Measurements from ENCODE around the gene OSBPL5.
A peak's percentile ranks its signal among the peaks of the same experiment; 100 is the strongest.

Gene OSBPL5

DNA sequence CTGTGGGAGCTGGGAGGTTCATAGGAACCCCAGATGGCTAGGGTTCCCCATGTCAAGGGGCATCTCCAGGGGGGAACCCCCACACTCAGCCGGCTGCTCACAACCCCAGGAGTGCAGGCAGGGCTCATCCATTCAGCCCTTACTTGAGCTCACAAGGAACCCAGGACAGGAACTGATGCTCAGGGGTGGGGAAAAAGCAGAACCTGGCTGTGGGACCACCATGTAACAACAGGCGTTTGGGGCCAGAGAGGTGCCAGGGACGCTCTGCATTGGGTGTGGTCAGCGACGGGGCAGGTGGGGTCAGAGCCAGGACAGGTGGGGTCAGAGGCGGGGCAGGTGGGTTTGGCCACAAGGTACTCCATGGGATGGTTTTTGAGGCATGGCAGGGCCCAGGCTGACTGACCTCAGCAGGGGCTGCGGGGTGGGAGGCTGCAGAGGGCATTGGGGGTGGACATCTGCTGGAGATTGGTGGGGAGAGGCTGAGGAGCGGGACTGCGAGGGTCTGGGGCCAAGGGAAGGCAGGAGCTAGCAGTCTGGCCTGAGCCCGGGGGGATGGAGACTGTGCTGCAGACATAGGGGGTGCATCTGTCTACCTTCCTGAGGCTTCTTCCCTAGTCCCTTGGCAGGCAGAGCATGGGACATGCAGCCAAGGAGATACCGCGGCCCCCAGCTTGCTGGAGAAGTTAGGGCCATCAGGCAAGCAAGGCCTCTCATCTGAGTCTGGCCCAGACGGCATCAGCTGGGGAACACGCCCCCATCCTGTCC lies 73.8 kb downstream of the OSBPL5 start:
- peaks cover 5 to 10% of the 10 kb centered on the region in 2 donors for H3K36me3 ChIP-seq (replicated peaks in 1 of 2; ENCODE audit: control insufficient read depth in 2 of 2, insufficient read depth in 2 of 2, low read length in 2 of 2)
- H3K4ac ChIP-seq (ENCODE audit: low read length), result no peak overlapping the region
- peak overlapping the region; percentile 65 for H2AK5ac ChIP-seq (ENCODE audit: low read depth, low read length)
- H3K9me3 ChIP-seq (replicated peaks in 1 of 2; ENCODE audit: control insufficient read depth in 2 of 2, insufficient read depth in 1 of 2, low read depth in 1 of 2, low read length in 2 of 2), result no peaks in the 10 kb centered on the region
- H4K8ac ChIP-seq (ENCODE audit: low read depth, low read length), result no peak overlapping the region
- DNase-seq (ENCODE audit: low spot score), result no peak
- H4K91ac ChIP-seq (ENCODE audit: low read depth, low read length, poor library complexity), result no peak overlapping the region
- H3K18ac ChIP-seq (ENCODE audit: low read length), result peak overlapping the region; percentile 79
- no peak overlapping the region for H2AFZ ChIP-seq (ENCODE audit: low read length)
- H3K23ac ChIP-seq (ENCODE audit: low read depth, low read length, poor library complexity), result peak overlapping the region; percentile 75
- no peak overlapping the region for H3K27ac ChIP-seq (replicated peaks; ENCODE audit: low read length)
- no peak overlapping the region for H2BK120ac ChIP-seq (ENCODE audit: low read depth, low read length)
- H2BK12ac ChIP-seq (ENCODE audit: low read length), result peak overlapping the region; percentile 50
- H3K4me1 ChIP-seq (ENCODE audit: control insufficient read depth in 2 of 2, insufficient read depth in 1 of 2, low read depth in 1 of 2, low read length in 2 of 2), result peaks cover 8 to 16% of the 10 kb centered on the region in 2 donors
- H3K4me3 ChIP-seq (ENCODE audit: low read length in 2 of 2), result no peak overlapping the region
- peaks cover 2% of the 10 kb centered on the region for H3K79me1 ChIP-seq (ENCODE audit: low read depth, low read length)
- peak overlapping the region; percentile 22 for H3K14ac ChIP-seq (ENCODE audit: low read length)
- H2BK5ac ChIP-seq (ENCODE audit: low read length), result peak overlapping the region; percentile 58
- no CpG with 5 or more reads among the region's 14 CpGs for WGBS, 2 donors (ENCODE audit: extremely low coverage in 2 of 2, insufficient read length in 2 of 2, insufficient replicate concordance in 1 of 2)
- no peak overlapping the region for H2BK15ac ChIP-seq (ENCODE audit: low read length)
- H3K27me3 ChIP-seq (ENCODE audit: control insufficient read depth in 3 of 3, insufficient read depth in 3 of 3, low read depth in 1 of 3, low read length in 3 of 3), result no peaks in the 10 kb centered on the region
- no peak overlapping the region for H3K4me2 ChIP-seq (ENCODE audit: insufficient read depth, low read length, poor library complexity, severe bottlenecking)
- peak overlapping the region; percentile 65 for H3K9ac ChIP-seq (ENCODE audit: low read depth, low read length, poor library complexity)

GRCh38 chr11:3090096-3090901 lies 74.8 kb downstream of the OSBPL5 start:
- H3K23ac ChIP-seq (ENCODE audit: low read depth, low read length, poor library complexity), result peak overlapping the region; percentile 75
- no CpG with 5 or more reads among the region's 13 CpGs for WGBS, 2 donors (ENCODE audit: extremely low coverage in 2 of 2, insufficient read length in 2 of 2, insufficient replicate concordance in 1 of 2)

GRCh38 chr11:3089236-3090061 lies 75.7 kb downstream of the OSBPL5 start:
- no CpG with 5 or more reads among the region's 25 CpGs for WGBS, 2 donors (ENCODE audit: extremely low coverage in 2 of 2, insufficient read length in 2 of 2, insufficient replicate concordance in 1 of 2)
- no peak for DNase-seq (ENCODE audit: low spot score)
- peak overlapping the region; percentile 36 for H3K23ac ChIP-seq (ENCODE audit: low read depth, low read length, poor library complexity)
- no peak overlapping the region for H3K4me2 ChIP-seq (ENCODE audit: insufficient read depth, low read length, poor library complexity, severe bottlenecking)
- H4K8ac ChIP-seq (ENCODE audit: low read depth, low read length), result no peak overlapping the region
- no peak overlapping the region for H2BK5ac ChIP-seq (ENCODE audit: low read length)
- no peak overlapping the region for H3K4me3 ChIP-seq (ENCODE audit: low read length in 2 of 2)
- no peak overlapping the region for H2BK12ac ChIP-seq (ENCODE audit: low read length)
- H3K18ac ChIP-seq (ENCODE audit: low read length), result no peak overlapping the region
- no peak overlapping the region for H2AK5ac ChIP-seq (ENCODE audit: low read depth, low read length)
- no peak overlapping the region for H4K91ac ChIP-seq (ENCODE audit: low read depth, low read length, poor library complexity)
- peaks cover 2% of the 10 kb centered on the region for H3K79me1 ChIP-seq (ENCODE audit: low read depth, low read length)
- H2BK15ac ChIP-seq (ENCODE audit: low read length), result peak overlapping the region; percentile 39
- no peak overlapping the region for H2BK120ac ChIP-seq (ENCODE audit: low read depth, low read length)
- peak overlapping the region; percentile 37 for H3K9ac ChIP-seq (ENCODE audit: low read depth, low read length, poor library complexity)
- peaks cover 0 to 8% of the 10 kb centered on the region in 2 donors for H3K4me1 ChIP-seq (ENCODE audit: control insufficient read depth in 2 of 2, insufficient read depth in 1 of 2, low read depth in 1 of 2, low read length in 2 of 2)
- no peaks in the 10 kb centered on the region for H3K9me3 ChIP-seq (replicated peaks in 1 of 2; ENCODE audit: control insufficient read depth in 2 of 2, insufficient read depth in 1 of 2, low read depth in 1 of 2, low read length in 2 of 2)
- no peak overlapping the region for H3K27ac ChIP-seq (replicated peaks; ENCODE audit: low read length)
- H2AFZ ChIP-seq (ENCODE audit: low read length), result no peak overlapping the region
- no peaks in the 10 kb centered on the region for H3K27me3 ChIP-seq (ENCODE audit: control insufficient read depth in 3 of 3, insufficient read depth in 3 of 3, low read depth in 1 of 3, low read length in 3 of 3)
- no peak overlapping the region for H3K14ac ChIP-seq (ENCODE audit: low read length)
- H3K36me3 ChIP-seq (replicated peaks in 1 of 2; ENCODE audit: control insufficient read depth in 2 of 2, insufficient read depth in 2 of 2, low read length in 2 of 2), result peaks cover 5 to 7% of the 10 kb centered on the region in 2 donors
- H3K4ac ChIP-seq (ENCODE audit: low read length), result no peak overlapping the region

More at GRCh38 chr11:3090096-3090901, 74.8 kb downstream of the OSBPL5 start:
- H2BK12ac ChIP-seq (ENCODE audit: low read length), result peak overlapping the region; percentile 42
- no peak overlapping the region for H3K4me3 ChIP-seq (ENCODE audit: low read length in 2 of 2)
- H3K4ac ChIP-seq (ENCODE audit: low read length), result no peak overlapping the region
- H4K8ac ChIP-seq (ENCODE audit: low read depth, low read length), result no peak overlapping the region
- H3K9me3 ChIP-seq (replicated peaks in 1 of 2; ENCODE audit: control insufficient read depth in 2 of 2, insufficient read depth in 1 of 2, low read depth in 1 of 2, low read length in 2 of 2), result no peaks in the 10 kb centered on the region
- H2BK15ac ChIP-seq (ENCODE audit: low read length), result peak overlapping the region; percentile 39
- no peak overlapping the region for H2AK5ac ChIP-seq (ENCODE audit: low read depth, low read length)
- no peak overlapping the region for H3K14ac ChIP-seq (ENCODE audit: low read length)
- peak overlapping the region; percentile 53 for H3K18ac ChIP-seq (ENCODE audit: low read length)
- H3K36me3 ChIP-seq (replicated peaks in 1 of 2; ENCODE audit: control insufficient read depth in 2 of 2, insufficient read depth in 2 of 2, low read length in 2 of 2), result peaks cover 5 to 10% of the 10 kb centered on the region in 2 donors
- no peak overlapping the region for H3K4me2 ChIP-seq (ENCODE audit: insufficient read depth, low read length, poor library complexity, severe bottlenecking)
- no peak overlapping the region for H2AFZ ChIP-seq (ENCODE audit: low read length)
- no peak overlapping the region for H2BK5ac ChIP-seq (ENCODE audit: low read length)
- peaks cover 2% of the 10 kb centered on the region for H3K79me1 ChIP-seq (ENCODE audit: low read depth, low read length)
- no peak overlapping the region for H3K27ac ChIP-seq (replicated peaks; ENCODE audit: low read length)
- no peak overlapping the region for H4K91ac ChIP-seq (ENCODE audit: low read depth, low read length, poor library complexity)
- H3K4me1 ChIP-seq (ENCODE audit: control insufficient read depth in 2 of 2, insufficient read depth in 1 of 2, low read depth in 1 of 2, low read length in 2 of 2), result peaks cover under 1 to 11% of the 10 kb centered on the region in 2 donors
- no peak for DNase-seq (ENCODE audit: low spot score)
- H3K27me3 ChIP-seq (ENCODE audit: control insufficient read depth in 3 of 3, insufficient read depth in 3 of 3, low read depth in 1 of 3, low read length in 3 of 3), result no peaks in the 10 kb centered on the region
- no peak overlapping the region for H2BK120ac ChIP-seq (ENCODE audit: low read depth, low read length)
- H3K9ac ChIP-seq (ENCODE audit: low read depth, low read length, poor library complexity), result no peak overlapping the region
